LNCaP clone FGC (cell line): Measurements from ENCODE around the gene RGS14.

Source experiments
- DNase-seq: peaks from one replicate; pipeline ENCODE4 v3.0.0-alpha.2; 2011; ENCODE audit warnings: low read depth
- H3K4me3 ChIP-seq: 2 replicates; pipeline ENCODE4 v1.5.1; 2011; ENCODE audit warnings: mild to moderate bottlenecking, low read depth, low read length, control low read depth
- TF ChIP-seq, protein P1 (sequence below): IDR thresholded peaks from 2 replicates; pipeline ENCODE4 v1.5.1; 2012; ENCODE audit warnings: mild to moderate bottlenecking; ENCODE audit not compliant: control insufficient read depth, insufficient read depth; ENCODE audit errors: extremely low read depth

The RGS14 gene

DNA sequence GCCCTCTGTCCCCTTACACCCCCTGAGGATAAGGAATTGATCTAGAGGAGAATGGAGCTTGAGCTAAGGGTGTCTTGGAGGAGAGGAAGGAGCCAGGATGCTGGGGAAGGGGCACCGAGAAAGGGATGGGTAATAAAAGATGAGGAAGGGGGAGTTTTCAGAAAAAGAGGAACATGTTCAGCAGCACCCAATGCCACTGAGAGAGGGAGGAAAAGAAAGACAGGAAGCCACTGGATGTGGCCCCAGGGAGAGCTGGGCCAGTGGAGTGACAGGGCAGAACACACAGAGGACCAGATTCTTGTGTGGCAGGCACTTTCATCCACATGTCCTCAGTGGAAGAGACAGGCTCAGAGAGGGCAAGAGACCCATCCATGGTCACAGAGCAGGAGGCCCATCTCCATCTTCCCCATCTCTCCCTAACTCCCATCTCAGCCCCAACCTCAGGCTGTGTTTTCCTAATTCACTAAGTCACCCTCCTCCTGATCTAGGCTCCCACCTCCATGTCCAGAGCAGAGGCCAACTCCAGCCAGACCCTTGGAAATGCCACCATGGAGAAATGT, 35.6 kb downstream of the RGS14 start:
- no peak for DNase-seq
- TF ChIP-seq, protein P1, sequence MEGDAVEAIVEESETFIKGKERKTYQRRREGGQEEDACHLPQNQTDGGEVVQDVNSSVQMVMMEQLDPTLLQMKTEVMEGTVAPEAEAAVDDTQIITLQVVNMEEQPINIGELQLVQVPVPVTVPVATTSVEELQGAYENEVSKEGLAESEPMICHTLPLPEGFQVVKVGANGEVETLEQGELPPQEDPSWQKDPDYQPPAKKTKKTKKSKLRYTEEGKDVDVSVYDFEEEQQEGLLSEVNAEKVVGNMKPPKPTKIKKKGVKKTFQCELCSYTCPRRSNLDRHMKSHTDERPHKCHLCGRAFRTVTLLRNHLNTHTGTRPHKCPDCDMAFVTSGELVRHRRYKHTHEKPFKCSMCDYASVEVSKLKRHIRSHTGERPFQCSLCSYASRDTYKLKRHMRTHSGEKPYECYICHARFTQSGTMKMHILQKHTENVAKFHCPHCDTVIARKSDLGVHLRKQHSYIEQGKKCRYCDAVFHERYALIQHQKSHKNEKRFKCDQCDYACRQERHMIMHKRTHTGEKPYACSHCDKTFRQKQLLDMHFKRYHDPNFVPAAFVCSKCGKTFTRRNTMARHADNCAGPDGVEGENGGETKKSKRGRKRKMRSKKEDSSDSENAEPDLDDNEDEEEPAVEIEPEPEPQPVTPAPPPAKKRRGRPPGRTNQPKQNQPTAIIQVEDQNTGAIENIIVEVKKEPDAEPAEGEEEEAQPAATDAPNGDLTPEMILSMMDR, result no peak
- no peak overlapping the region for H3K4me3 ChIP-seq

DNA sequence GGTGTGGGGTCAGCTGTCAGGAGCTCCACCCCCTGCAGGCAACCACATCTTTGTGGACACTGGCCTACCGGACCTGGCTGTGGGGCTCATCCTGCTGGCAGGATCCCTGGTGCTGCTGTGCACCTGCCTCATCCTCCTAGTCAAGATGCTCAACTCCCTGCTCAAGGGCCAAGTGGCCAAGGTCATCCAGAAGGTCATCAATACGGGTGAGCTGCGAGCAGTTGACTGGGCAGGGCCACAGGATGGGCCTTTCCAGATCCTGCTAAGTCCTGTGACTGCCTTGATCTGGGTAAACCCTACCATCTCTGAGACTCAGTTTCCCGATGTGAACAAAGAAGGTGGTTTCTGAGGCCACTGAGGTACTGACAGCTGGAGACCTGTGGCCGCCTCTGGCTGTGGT, 36.3 kb downstream of the RGS14 start:
- no peak for DNase-seq
- TF ChIP-seq, protein P1, result no peak

DNA sequence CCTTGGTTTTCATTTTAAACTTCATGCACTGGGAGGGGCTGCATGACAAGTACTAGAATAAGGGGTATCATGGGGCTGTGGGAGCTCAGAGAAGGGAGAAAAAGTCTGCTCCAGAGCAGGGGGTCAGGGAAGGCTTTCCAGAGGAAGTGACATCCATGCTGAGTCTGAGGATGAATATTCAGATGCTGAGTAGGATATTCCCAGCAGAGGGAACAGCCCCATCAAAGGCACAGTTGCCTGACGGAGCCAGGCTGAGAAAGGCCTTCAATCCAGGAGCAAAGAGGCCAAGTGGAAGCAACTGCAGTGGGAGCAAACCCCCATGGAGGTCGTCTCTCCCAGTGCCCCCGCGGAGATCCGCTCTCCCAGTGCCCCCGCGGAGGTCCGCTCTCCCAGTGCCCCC, 38.4 kb downstream of the RGS14 start:
- TF ChIP-seq, protein P1, result no peak
- DNase-seq, result no peak
- no peak overlapping the region for H3K4me3 ChIP-seq

More for the DNA sequence above, 36.3 kb downstream of the RGS14 start:
- no peak overlapping the region for H3K4me3 ChIP-seq

DNA sequence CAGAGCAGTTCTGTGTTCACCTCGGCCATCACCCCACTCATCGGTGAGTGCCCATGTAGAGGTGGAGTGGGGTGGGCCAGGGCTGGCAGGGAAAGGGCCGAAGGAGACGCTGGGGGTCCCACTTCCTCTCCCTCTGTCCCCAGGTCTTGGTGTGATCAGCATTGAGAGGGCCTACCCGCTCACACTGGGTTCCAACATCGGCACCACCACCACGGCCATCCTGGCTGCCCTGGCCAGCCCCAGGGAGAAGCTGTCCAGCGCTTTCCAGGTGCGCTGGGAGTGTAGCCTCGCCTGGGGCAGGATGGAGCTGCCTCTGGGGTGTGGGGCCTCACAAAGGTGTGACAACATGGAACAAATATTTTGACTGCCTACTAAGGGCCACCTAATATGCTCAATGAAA, 39.1 kb downstream of the RGS14 start:
- no peak overlapping the region for H3K4me3 ChIP-seq
- TF ChIP-seq, protein P1, result no peak
- DNase-seq, result no peak

DNA sequence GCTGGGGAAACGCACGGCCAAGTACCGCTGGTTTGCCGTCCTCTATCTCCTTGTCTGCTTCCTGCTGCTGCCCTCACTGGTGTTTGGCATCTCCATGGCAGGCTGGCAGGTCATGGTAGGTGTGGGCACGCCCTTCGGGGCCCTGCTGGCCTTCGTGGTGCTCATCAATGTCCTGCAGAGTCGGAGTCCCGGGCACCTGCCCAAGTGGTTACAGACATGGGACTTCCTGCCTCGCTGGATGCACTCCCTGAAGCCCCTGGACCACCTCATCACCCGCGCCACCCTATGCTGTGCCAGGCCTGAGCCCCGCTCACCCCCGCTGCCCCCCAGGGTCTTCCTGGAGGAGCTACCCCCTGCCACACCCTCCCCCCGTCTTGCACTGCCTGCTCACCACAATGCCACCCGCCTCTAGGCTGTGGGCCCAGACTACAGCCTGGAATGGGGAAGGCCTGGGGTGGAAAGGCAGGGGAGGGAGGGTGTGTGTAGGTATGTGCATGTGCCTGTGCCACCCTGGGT, 40.2 kb downstream of the RGS14 start:
- TF ChIP-seq, protein P1, result no peak
- H3K4me3 ChIP-seq, result no peak overlapping the region
- DNase-seq, result no peak

DNA sequence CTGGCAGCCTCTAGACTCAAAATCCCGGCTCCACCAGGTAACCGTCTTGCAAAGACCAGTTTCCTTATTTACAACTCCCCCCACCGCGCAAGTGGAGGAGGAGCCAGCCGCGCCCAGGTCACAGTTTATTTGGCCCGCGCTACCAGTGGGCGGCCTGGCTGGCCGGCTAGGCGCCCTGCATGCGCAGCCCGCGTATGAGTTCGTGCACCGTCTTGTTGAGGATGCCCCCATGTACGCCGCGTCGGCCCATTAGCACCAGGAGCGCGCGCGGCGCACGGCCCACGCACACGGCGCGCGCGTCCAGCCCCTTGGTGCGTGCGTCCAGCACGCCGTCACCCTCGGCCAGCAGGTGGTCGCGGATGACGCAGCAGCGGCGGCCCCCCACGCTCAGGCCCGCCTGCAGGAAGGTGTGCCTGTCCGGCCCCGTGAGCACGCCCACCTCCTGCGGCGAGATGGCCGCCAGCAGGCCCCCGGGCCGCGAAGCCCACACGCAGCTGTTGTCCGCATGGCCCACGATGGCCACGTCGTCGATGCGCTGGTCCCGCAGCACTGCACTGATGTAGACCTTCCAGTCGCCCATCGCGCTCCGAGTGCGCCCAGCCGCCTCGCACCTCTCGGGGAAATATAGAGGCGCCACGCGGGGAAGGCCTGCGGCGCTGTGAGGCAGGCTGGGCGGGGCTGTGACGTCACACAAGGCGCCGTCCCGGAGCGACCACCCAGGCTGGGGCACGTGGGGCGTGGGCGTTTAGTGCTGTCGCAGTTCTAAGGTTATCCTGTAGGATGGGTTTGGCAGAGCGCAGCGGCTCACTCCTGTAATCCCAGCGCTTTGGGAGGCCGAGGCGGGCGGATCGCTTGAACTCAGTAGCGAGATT, 42.5 kb downstream of the RGS14 start, which contains the start of gene PFN3:
PFN3 (minus strand) TSS at position 665 of the 872 bp plus-strand sequence; CDS start at position 580, 85 bp downstream.
- H3K4me3 ChIP-seq, result no peak within 1 kb of the TSS
- DNase-seq, result no peak
- TF ChIP-seq, protein P1, result no peak
